Neural crest cell (in vitro differentiated cells): Measurements from ENCODE around the gene ZCCHC9. TPM values are rescaled to one million over a fixed set of nuclear protein-coding genes. Genes with fewer than 3 reads are reported as not detected.

Source experiments
- DNase-seq: peaks from one replicate; pipeline ENCODE4 v3.0.0; 2021; ENCODE audit warnings: low read depth, mixed read lengths, low spot score
- H3K27ac Mint-ChIP-seq: one replicate; pipeline ENCODE4 v1.8.0; 2021; ENCODE audit warnings: mild to moderate bottlenecking, mixed read lengths; ENCODE audit not compliant: unreplicated experiment
- H3K27me3 Mint-ChIP-seq: 2 replicates; pipeline ENCODE4 v1.8.0; 2021; ENCODE audit warnings: low read depth, mild to moderate bottlenecking, mixed read lengths
- H3K36me3 Mint-ChIP-seq: 2 replicates; pipeline ENCODE4 v1.8.0; 2021; ENCODE audit warnings: low read depth, mild to moderate bottlenecking, mixed read lengths
- H3K4me1 Mint-ChIP-seq: 2 replicates; pipeline ENCODE4 v1.8.0; 2021; ENCODE audit warnings: mixed read lengths
- H3K4me3 Mint-ChIP-seq: one replicate; pipeline ENCODE4 v1.8.0; 2021; ENCODE audit warnings: mild to moderate bottlenecking, mixed read lengths
- H3K9me3 Mint-ChIP-seq: 2 replicates; pipeline ENCODE4 v1.8.0; 2021; ENCODE audit warnings: mixed read lengths
- CTCF ChIP-seq: fragments of 200-600 bp; sonication (generic); conservative IDR thresholded peaks from 2 replicates; pipeline ENCODE4 v1.5.0; 2021; ENCODE audit warnings: antibody characterized with exemption, mild to moderate bottlenecking
- total RNA-seq: library from RNA; stranded (reverse); gene quantifications from 2 replicates; pipeline ENCODE4 v1.2.1, GENCODE V29; 2021

Gene ZCCHC9
- total RNA-seq, 1 donor from 2014 or later = 31.3 TPM

- H3K27me3 Mint-ChIP-seq = no peaks in the 10 kb centered on the region
- no peak for TF ChIP-seq CTCF
- no peak overlapping the region for H3K27ac Mint-ChIP-seq
- H3K36me3 Mint-ChIP-seq = no peaks in the 10 kb centered on the region
- H3K4me1 Mint-ChIP-seq = no peaks in the 10 kb centered on the region
- H3K4me3 Mint-ChIP-seq = no peak overlapping the region
- no peaks in the 10 kb centered on the region for H3K9me3 Mint-ChIP-seq
- DNase-seq = no peak
These were observed 7.4 kb downstream of the ZCCHC9 start for GRCh38 chr5:81308836-81309235.

- Mint-ChIP-seq H3K36me3 (no peaks in the 10 kb centered on the region), H3K4me1 (no peaks in the 10 kb centered on the region), H3K9me3 (no peaks in the 10 kb centered on the region), H3K27me3 (no peaks in the 10 kb centered on the region), H3K4me3 (no peak overlapping the region), H3K27ac (no peak overlapping the region)
- DNase-seq = no peak
- no peak for TF ChIP-seq CTCF
These were observed 9.1 kb downstream of the ZCCHC9 start for GRCh38 chr5:81310402-81311063.

- no peak overlapping the region for H3K27ac Mint-ChIP-seq
- no peak for DNase-seq
- H3K27me3 Mint-ChIP-seq = no peaks in the 10 kb centered on the region
- TF ChIP-seq CTCF = no peak
- no peaks in the 10 kb centered on the region for H3K9me3 Mint-ChIP-seq
- no peak overlapping the region for H3K4me3 Mint-ChIP-seq
- H3K4me1 Mint-ChIP-seq = no peaks in the 10 kb centered on the region
- H3K36me3 Mint-ChIP-seq = no peaks in the 10 kb centered on the region
These were observed 11.9 kb downstream of the ZCCHC9 start for GRCh38 chr5:81313278-81313677.

GRCh38 chr5:81313686-81314085 lies 12.3 kb downstream of the ZCCHC9 start:
- no peak for DNase-seq
- no peak overlapping the region for H3K4me3 Mint-ChIP-seq
- no peaks in the 10 kb centered on the region for H3K9me3 Mint-ChIP-seq
- H3K27me3 Mint-ChIP-seq = no peaks in the 10 kb centered on the region
- H3K4me1 Mint-ChIP-seq = no peaks in the 10 kb centered on the region
- no peak overlapping the region for H3K27ac Mint-ChIP-seq
- no peak for TF ChIP-seq CTCF
- no peaks in the 10 kb centered on the region for H3K36me3 Mint-ChIP-seq

GRCh38 chr5:81314581-81314980 lies 13.2 kb downstream of the ZCCHC9 start:
- no peak overlapping the region for H3K4me3 Mint-ChIP-seq
- no peaks in the 10 kb centered on the region for H3K4me1 Mint-ChIP-seq
- no peak for DNase-seq
- H3K27me3 Mint-ChIP-seq = no peaks in the 10 kb centered on the region
- no peak overlapping the region for H3K27ac Mint-ChIP-seq
- no peak for TF ChIP-seq CTCF
- H3K36me3 Mint-ChIP-seq = no peaks in the 10 kb centered on the region
- no peaks in the 10 kb centered on the region for H3K9me3 Mint-ChIP-seq
